Esophagus muscularis mucosa (tissue), 4 donors: ENCODE data around the gene MBD1. TPM values are rescaled to one million over a fixed set of nuclear protein-coding genes. Genes with fewer than 3 reads are reported as not detected.
"Not testable (repeated sequence)": the region's sequence is repeated elsewhere in the genome, so short reads cannot be mapped to it uniquely, and the experiment has no call there.

Source experiments
- DNase-seq: peaks from one replicate; pipeline ENCODE4 v3.0.0-alpha.2; 2017; ENCODE audit errors: extremely low spot score
- H3K27ac ChIP-seq, 4 donors: fragments of 200-600 bp; sonication (generic); replicated peaks in 1 of 4; 1 replicate in 3 of 4; 2 replicates in 1 of 4; pipeline ENCODE4 v1.5.1; 2016 to 2019; ENCODE audit warnings: mild to moderate bottlenecking in 1 of 4
- H3K27me3 ChIP-seq, 4 donors: fragments of 200-600 bp; sonication (generic); one replicate each; pipeline versions ENCODE4 v1.5.1 to v1.6.0; 2016 to 2019
- H3K36me3 ChIP-seq, 4 donors: fragments of 200-600 bp; sonication (generic); one replicate each; pipeline ENCODE4 v1.5.1; 2016 to 2019
- H3K4me1 ChIP-seq, 4 donors: fragments of 200-600 bp; sonication (generic); one replicate each; pipeline ENCODE4 v1.5.1; 2016 to 2019
- H3K4me3 ChIP-seq, 4 donors: fragments of 200-600 bp; sonication (generic); 1 replicate in 2 of 4; 2 replicates in 2 of 4; pipeline ENCODE4 v1.5.1; 2016 to 2019; ENCODE audit warnings: mild to moderate bottlenecking in 4 of 4, moderate library complexity in 1 of 4
- H3K9me3 ChIP-seq, 4 donors: fragments of 200-600 bp; sonication (generic); 1 replicate in 3 of 4; 2 replicates in 1 of 4; pipeline ENCODE4 v1.5.1; 2016 to 2019
- CTCF ChIP-seq, 3 experiments: fragments of 200-600 bp in 2 of 3; fragments of 450-650 bp in 1 of 3; sonication (generic) in 2 of 3; IDR thresholded peaks; one replicate each; pipeline ENCODE4 v1.5.1; 2017 to 2019; ENCODE audit warnings: antibody characterized with exemption in 3 of 3, mild to moderate bottlenecking in 2 of 3, moderate library complexity in 1 of 3
- EP300 ChIP-seq: sonication (generic); formaldehyde crosslinking; IDR thresholded peaks from one replicate; pipeline ENCODE4 v1.6.1; 2017; ENCODE audit warnings: antibody characterized with exemption
- POLR2A ChIP-seq: fragments of 450-650 bp; IDR thresholded peaks from one replicate; pipeline ENCODE4 v1.6.1; 2017; ENCODE audit warnings: antibody characterized with exemption, moderate library complexity, mild to moderate bottlenecking, low read depth
- POLR2AphosphoS5 ChIP-seq, 2 donors: sonication (generic); formaldehyde crosslinking; IDR thresholded peaks; one replicate each; pipeline ENCODE4 v1.6.1; 2017; ENCODE audit warnings: antibody characterized with exemption in 2 of 2
- WGBS: methylation state at CpG from one replicate; pipeline ENCODE4 v1.1.5; 2018; 5-methylcytosine and 5-hydroxymethylcytosine counted together
- intact Hi-C: fragments of 100-400 bp; cut with DNase I; formaldehyde crosslinking; loops from one replicate; pipeline ENCODE4 v1.15.1; 2023
- total RNA-seq, 4 donors: library from RNA; depleted of rRNA; stranded (reverse); fragments of >200 nt; gene quantifications; one replicate each; pipeline versions ENCODE4 v1.1.0 to v1.2.1, GENCODE V29; 2016

The MBD1 gene
- total RNA-seq, 4 donors from 2014 or later = 65.6 to 101 (median 79.8) TPM

- Histone ChIP-seq H3K27me3 (no peaks in the 10 kb centered on the region), H3K27ac (no peak overlapping the region), H3K36me3 (no peaks in the 10 kb centered on the region), H3K9me3 (peaks cover 0 to 1% (median 0%) of the 10 kb centered on the region in 4 donors), H3K4me3 (no peak overlapping the region), H3K4me1 (peaks cover 5 to 16% (median 14%) of the 10 kb centered on the region in 4 donors)
- intact Hi-C loops = no loop called here
- DNase-seq = no peak
- TF ChIP-seq CTCF (IDR thresholded peaks at IDR 0.05) (no peak), POLR2A (no peak)
- 78% methylated on average over 10 of the region's 10 CpGs for WGBS
Observed at GRCh38 chr18:50310080-50310479, 28.8 kb upstream of the MBD1 start.

- H3K4me3 ChIP-seq, DNase-seq, H3K27ac ChIP-seq, H3K27me3 ChIP-seq, H3K36me3 ChIP-seq, H3K9me3 ChIP-seq: not testable (repeated sequence)
- 84% methylated on average over 5 of the region's 5 CpGs for WGBS
- intact Hi-C loops = loop anchor here (10.0 kb wide), 1 partner anchor 46 kb away; no protein-coding TSS in a partner anchor
- H3K4me1 ChIP-seq = peaks cover 5 to 16% (median 14%) of the 10 kb centered on the region in 4 donors
Observed at GRCh38 chr18:50308851-50309250, 27.5 kb upstream of the MBD1 start.

- no peak for DNase-seq
- intact Hi-C loops = loop anchor here (10.0 kb wide), 1 partner anchor 47 kb away; no protein-coding TSS in a partner anchor
- WGBS = 7% methylated on average over 21 of the region's 26 CpGs
- Histone ChIP-seq H3K27ac (peak overlapping the region in 1 of 4 donors; percentile 43), H3K36me3 (no peaks in the 10 kb centered on the region), H3K4me1 (peaks cover 5 to 16% (median 14%) of the 10 kb centered on the region in 4 donors), H3K9me3 (peaks cover 0 to 9% (median 0%) of the 10 kb centered on the region in 4 donors), H3K4me3 (peak overlapping the region; percentile 51 to 61 (median 53)), H3K27me3 (peaks cover 0 to 17% (median 0%) of the 10 kb centered on the region in 4 donors)
- TF ChIP-seq EP300 (no peak), CTCF (IDR thresholded peaks at IDR 0.05) (no peak), POLR2AphosphoS5 (IDR thresholded peaks at IDR 0.05) (peak; percentile 60 to 69), POLR2A (no peak)
Observed at GRCh38 chr18:50307738-50308470, 26.6 kb upstream of the MBD1 start.

GRCh38 chr18:50307400-50307737 lies 26.0 kb upstream of the MBD1 start:
- intact Hi-C loops = loop anchor here (10.0 kb wide), 1 partner anchor 47 kb away; no protein-coding TSS in a partner anchor
- Histone ChIP-seq H3K4me1 (peaks cover 5 to 16% (median 14%) of the 10 kb centered on the region in 4 donors), H3K27me3 (peaks cover 0 to 23% (median 0%) of the 10 kb centered on the region in 4 donors), H3K27ac (peak overlapping the region in 1 of 4 donors; percentile 43), H3K4me3 (peak overlapping the region; percentile 51 to 61 (median 53)), H3K9me3 (peaks cover 0 to 9% (median 0%) of the 10 kb centered on the region in 4 donors), H3K36me3 (no peaks in the 10 kb centered on the region)
- 2% methylated on average over 8 of the region's 8 CpGs for WGBS
- no peak for DNase-seq
- TF ChIP-seq POLR2AphosphoS5 (IDR thresholded peaks at IDR 0.05) = no peak
- TF ChIP-seq POLR2A = no peak
- no peak for TF ChIP-seq EP300
- no peak for TF ChIP-seq CTCF (IDR thresholded peaks at IDR 0.05)

GRCh38 chr18:50306944-50307343 lies 25.6 kb upstream of the MBD1 start:
- H3K4me3 ChIP-seq = peak overlapping the region; percentile 51 to 61 (median 53)
- H3K9me3 ChIP-seq = peaks cover 0 to 9% (median 0%) of the 10 kb centered on the region in 4 donors
- WGBS = 67% methylated on average over 8 of the region's 8 CpGs
- intact Hi-C loops = loop anchor here (10.0 kb wide), 1 partner anchor 48 kb away; no protein-coding TSS in a partner anchor
- H3K27me3 ChIP-seq = peaks cover 0 to 27% (median 0%) of the 10 kb centered on the region in 4 donors
- H3K27ac ChIP-seq = no peak overlapping the region
- H3K4me1 ChIP-seq = peaks cover 5 to 16% (median 14%) of the 10 kb centered on the region in 4 donors
- TF ChIP-seq POLR2AphosphoS5 (IDR thresholded peaks at IDR 0.05) (no peak), POLR2A (no peak), EP300 (no peak), CTCF (IDR thresholded peaks at IDR 0.05) (no peak)
- H3K36me3 ChIP-seq = no peaks in the 10 kb centered on the region
- no peak for DNase-seq
